ENCODE data around the gene NBPF20.
"Not testable (repeated sequence)": the region's sequence is repeated elsewhere in the genome, so short reads cannot be mapped to it uniquely, and the experiment has no call there.

Gene NBPF20

GRCh38 chr1:145429329-145429728 is 3.9 kb upstream of the NBPF20 start:
- DNase-seq (ENCODE audit: low spot score), result not testable (repeated sequence)

DNA sequence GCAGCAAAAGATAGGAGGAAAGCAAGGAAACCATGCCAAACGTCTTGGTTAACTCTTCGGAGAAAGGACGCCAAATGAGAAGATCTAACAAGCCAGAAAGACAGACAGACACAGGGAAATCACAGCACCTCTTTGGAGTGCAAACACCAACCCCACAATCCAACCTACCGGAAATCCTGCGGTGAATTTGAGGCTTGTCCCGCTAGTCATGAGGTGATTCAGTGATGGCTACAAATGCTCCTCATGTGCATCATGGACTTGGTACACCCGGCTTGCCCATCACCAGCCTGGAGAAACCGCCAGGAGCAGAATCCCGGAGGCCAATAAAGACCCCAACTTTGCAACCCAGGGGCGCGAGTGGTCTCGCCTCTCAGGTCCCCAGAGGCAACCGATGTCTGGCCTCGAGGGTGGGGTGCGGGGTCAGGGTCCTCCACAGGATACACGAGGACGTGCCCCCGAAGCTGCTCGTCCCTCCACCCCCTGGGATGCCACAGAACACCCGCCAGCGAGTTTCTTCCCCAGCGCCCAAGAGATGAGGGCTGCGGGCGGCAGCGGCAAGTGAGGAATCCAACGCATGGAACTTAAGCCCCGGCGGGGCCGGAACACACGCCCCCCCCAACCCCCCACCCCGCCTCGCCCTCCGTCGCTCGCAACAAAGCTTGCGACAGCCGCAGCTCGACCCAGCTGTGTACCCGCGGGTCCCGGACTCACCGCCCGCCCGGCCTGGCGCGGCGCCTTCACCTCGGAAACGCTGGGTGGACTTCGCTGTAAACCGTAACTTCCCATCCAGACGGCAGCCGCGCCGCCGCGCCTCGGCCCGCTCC is 579 bp downstream of the NBPF20 start:
- not testable (repeated sequence) for DNase-seq (ENCODE audit: low spot score)

DNA sequence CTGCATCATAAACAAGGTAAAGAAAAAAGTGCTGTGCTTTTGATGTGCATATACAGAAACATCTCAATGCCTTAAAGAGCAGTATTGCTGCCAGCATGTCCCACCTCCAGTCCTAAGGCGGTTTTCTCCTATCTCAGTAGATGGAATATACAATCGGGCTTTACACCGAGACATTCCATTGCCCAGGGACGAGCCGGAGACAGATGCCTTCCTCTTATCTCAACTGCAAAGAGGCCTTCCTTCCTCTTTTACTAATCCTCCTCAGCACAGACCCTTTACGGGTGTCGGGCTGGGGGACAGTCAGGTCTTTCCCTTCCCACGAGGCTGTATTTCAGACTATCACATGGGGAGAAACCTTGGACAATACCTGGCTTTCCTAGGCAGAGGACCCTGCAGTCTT is 10.3 kb downstream of the NBPF20 start:
- DNase-seq (ENCODE audit: low spot score), result not testable (repeated sequence)

DNA sequence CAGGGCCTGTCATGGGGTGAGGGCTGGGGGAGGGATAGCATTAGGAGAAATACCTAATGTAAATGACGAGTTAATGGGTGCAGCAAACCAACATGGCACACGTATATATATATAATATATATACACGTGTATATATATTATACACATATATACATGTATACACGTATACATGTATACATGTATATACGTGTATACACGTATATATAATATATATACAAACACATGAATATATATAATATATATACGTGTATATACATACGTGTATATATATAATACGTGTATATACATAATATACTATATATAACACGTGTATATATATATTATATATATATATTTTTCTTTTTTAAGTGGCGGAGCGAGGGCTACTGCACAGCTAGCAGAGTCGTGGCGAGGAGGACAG is 18.1 kb downstream of the NBPF20 start:
- not testable (repeated sequence) for DNase-seq (ENCODE audit: low spot score)

DNA sequence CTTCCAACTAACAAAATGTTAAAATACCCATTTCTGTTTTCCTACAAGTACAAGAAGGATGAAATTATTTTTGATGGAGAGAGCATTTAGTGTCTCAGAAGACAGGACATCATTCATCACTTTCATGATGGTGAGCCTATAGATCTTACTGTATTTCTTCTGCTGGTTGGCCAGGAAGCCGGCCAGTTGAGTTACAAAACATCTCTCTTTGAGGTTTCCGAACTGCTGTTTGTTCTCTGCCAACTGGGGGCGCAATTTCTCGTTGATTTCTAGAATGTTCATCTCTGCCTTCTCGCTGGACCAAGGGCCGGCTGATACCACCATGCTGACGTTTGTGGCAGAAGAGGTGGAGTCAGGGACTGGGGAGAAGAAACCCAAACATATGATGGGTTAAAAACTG is 20.5 kb downstream of the NBPF20 start:
- not testable (repeated sequence) for DNase-seq (ENCODE audit: low spot score)

DNA sequence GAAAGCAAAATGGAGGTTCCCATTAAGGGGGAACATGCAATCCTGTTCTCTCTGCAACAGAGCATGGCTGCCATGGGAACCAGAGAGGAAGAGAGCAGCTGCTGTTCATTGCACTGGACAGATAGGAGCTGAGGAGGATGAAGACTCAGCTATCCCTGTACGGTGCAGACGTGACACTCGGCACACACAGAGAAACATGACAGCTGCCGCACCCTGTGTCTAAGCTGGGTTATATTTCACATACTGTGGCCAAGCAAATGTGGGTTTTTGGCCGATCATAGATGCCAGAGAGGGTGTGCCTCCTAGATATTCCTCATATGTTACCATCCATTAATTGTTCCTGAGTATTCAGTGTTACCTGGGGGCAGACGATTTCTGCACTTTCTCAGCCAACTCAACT is 24.7 kb downstream of the NBPF20 start:
- not testable (repeated sequence) for DNase-seq (ENCODE audit: low spot score)
